GM23338 (cell line): Measurements from ENCODE around the gene CD47. TPM values are rescaled to one million over a fixed set of nuclear protein-coding genes. Genes with fewer than 3 reads are reported as not detected.

Experiments
- ATAC-seq: fragments of 200-7000 bp; cut with Tn5 transposase; 3 replicates; pipeline ENCODE4 v1.9.1; 2020
- DNase-seq: peaks from one replicate; pipeline ENCODE4 v3.0.0-alpha.2; 2015; ENCODE audit warnings: low spot score
- H2AFZ ChIP-seq: fragments of 200-600 bp; sonication (generic); 2 replicates; pipeline ENCODE4 v1.8.0; 2016; ENCODE audit warnings: antibody characterized with exemption, mild to moderate bottlenecking, moderate library complexity
- H3F3A ChIP-seq: fragments of 200-600 bp; sonication (generic); replicated peaks from 2 replicates; pipeline ENCODE4 v1.8.0; 2017; ENCODE audit warnings: antibody characterized with exemption, mixed run types, low read depth
- H3K27ac ChIP-seq: fragments of 200-600 bp; sonication (generic); 2 replicates; pipeline ENCODE4 v1.6.1; 2016; ENCODE audit warnings: low read depth
- H3K27me3 ChIP-seq: fragments of 200-600 bp; sonication (generic); 2 replicates; pipeline ENCODE4 v1.8.0; 2016; ENCODE audit warnings: mild to moderate bottlenecking, mixed run types, moderate library complexity; ENCODE audit not compliant: insufficient read depth
- H3K36me3 ChIP-seq: fragments of 200-600 bp; sonication (generic); 2 replicates; pipeline ENCODE4 v1.8.0; 2016; ENCODE audit warnings: mild to moderate bottlenecking; ENCODE audit not compliant: insufficient read depth
- H3K4me1 ChIP-seq: fragments of 200-600 bp; sonication (generic); 2 replicates; pipeline ENCODE4 v1.8.0; 2016; ENCODE audit warnings: mild to moderate bottlenecking, moderate library complexity; ENCODE audit not compliant: insufficient read depth
- H3K4me2 ChIP-seq: fragments of 200-600 bp; sonication (generic); 2 replicates; pipeline ENCODE4 v1.7.1; 2017; ENCODE audit warnings: mixed run types
- H3K4me3 ChIP-seq: fragments of 200-600 bp; sonication (generic); 2 replicates; pipeline ENCODE4 v1.6.1; 2016; ENCODE audit warnings: mixed run types
- H3K79me2 ChIP-seq: fragments of 200-600 bp; sonication (generic); replicated peaks from 2 replicates; pipeline ENCODE4 v1.8.0; 2017; ENCODE audit warnings: mild to moderate bottlenecking; ENCODE audit not compliant: insufficient read depth
- H3K9me2 ChIP-seq: fragments of 200-600 bp; sonication (generic); 2 replicates; pipeline ENCODE4 v1.8.0; 2017; ENCODE audit not compliant: insufficient read depth
- H4K20me1 ChIP-seq: fragments of 200-600 bp; sonication (generic); replicated peaks from 2 replicates; pipeline ENCODE4 v1.8.0; 2017; ENCODE audit warnings: mild to moderate bottlenecking; ENCODE audit not compliant: insufficient read depth
- H3K27ac Mint-ChIP-seq: 2 replicates; pipeline ENCODE4 v1.8.0; 2020; ENCODE audit warnings: inconsistent platforms, mild to moderate bottlenecking, moderate library complexity, mixed read lengths
- H3K27me3 Mint-ChIP-seq: 3 replicates; pipeline ENCODE4 v1.8.0; 2022; ENCODE audit warnings: low read depth, mild to moderate bottlenecking, moderate library complexity, mixed read lengths, inconsistent platforms; ENCODE audit not compliant: insufficient read depth, poor library complexity
- H3K36me3 Mint-ChIP-seq: 3 replicates; pipeline ENCODE4 v1.8.0; 2021; ENCODE audit warnings: low read depth, mild to moderate bottlenecking, inconsistent platforms, moderate library complexity, mixed read lengths
- H3K4me1 Mint-ChIP-seq: 3 replicates; pipeline ENCODE4 v1.8.0; 2020; ENCODE audit warnings: mild to moderate bottlenecking, inconsistent platforms, mixed read lengths
- H3K4me3 Mint-ChIP-seq: 3 replicates; pipeline ENCODE4 v1.8.0; 2021; ENCODE audit warnings: moderate library complexity, mild to moderate bottlenecking, inconsistent platforms, mixed read lengths
- H3K9me3 Mint-ChIP-seq: 3 replicates; pipeline ENCODE4 v1.8.0; 2020; ENCODE audit warnings: moderate library complexity, mild to moderate bottlenecking, inconsistent platforms, mixed read lengths
- CREB1 ChIP-seq: fragments of 250-450 bp; sonication (Bioruptor Pico); IDR thresholded peaks from 2 replicates; pipeline ENCODE4 v1.5.0; 2020; ENCODE audit warnings: low read depth, mild to moderate bottlenecking, moderate library complexity
- CTCF ChIP-seq, 2 experiments: fragments of 200-600 bp in 1 of 2; sonication (generic) in 1 of 2; conservative IDR thresholded peaks; 2 replicates each; pipeline versions ENCODE4 v1.5.1 to v1.6.1; 2016 to 2017; ENCODE audit warnings: antibody characterized with exemption in 2 of 2, low read depth in 2 of 2, mild to moderate bottlenecking in 2 of 2, moderate library complexity in 1 of 2
- EZH2 ChIP-seq: fragments of 200-600 bp; sonication (generic); IDR thresholded peaks from one replicate; pipeline ENCODE4 v1.8.0; 2017; ENCODE audit warnings: antibody characterized with exemption, mild to moderate bottlenecking, low read depth; ENCODE audit not compliant: unreplicated experiment
- EZH2phosphoT487 ChIP-seq: fragments of 200-600 bp; sonication (generic); IDR thresholded peaks from one replicate; pipeline ENCODE4 v1.8.1; 2018; ENCODE audit warnings: antibody characterized with exemption; ENCODE audit not compliant: unreplicated experiment
- NANOG ChIP-seq: IDR thresholded peaks from 2 replicates; pipeline ENCODE4 v1.6.1; 2016; ENCODE audit warnings: antibody characterized with exemption, borderline replicate concordance
- STAT1 ChIP-seq: IDR thresholded peaks from one replicate; pipeline ENCODE4 v1.6.1; 2016; ENCODE audit warnings: antibody characterized with exemption; ENCODE audit not compliant: unreplicated experiment
- ZNF114 ChIP-seq: fragments of 250-450 bp; sonication (Bioruptor Pico); IDR thresholded peaks from 2 replicates; pipeline ENCODE4 v1.5.0; 2020; ENCODE audit warnings: mild to moderate bottlenecking, moderate library complexity
- ZNF331 ChIP-seq: fragments of 250-450 bp; sonication (Bioruptor Pico); IDR thresholded peaks from 2 replicates; pipeline ENCODE4 v1.5.0; 2020; ENCODE audit warnings: low read depth, mild to moderate bottlenecking, moderate library complexity
- ZNF462 ChIP-seq: fragments of 250-450 bp; sonication (Bioruptor Pico); IDR thresholded peaks from 2 replicates; pipeline ENCODE4 v1.5.0; 2020; ENCODE audit warnings: mild to moderate bottlenecking, moderate library complexity
- polyA plus RNA-seq: library from polyadenylated mRNA; unstranded; fragments of >200 nt; fragmentation: Nextera tagmentation; extraction: Ambion mirVana; gene quantifications from 2 replicates; pipeline ENCODE4 v1.2.1, GENCODE V29; 2016
- total RNA-seq: library from RNA; depleted of rRNA; stranded (reverse); fragments of >200 nt; shearing (Covaris generic); gene quantifications from 2 replicates; pipeline ENCODE4 v1.2.3, GENCODE V29; 2014
- TF ChIP-seq, protein P1 (sequence below): IDR thresholded peaks from 2 replicates; pipeline ENCODE4 v1.6.1; 2016; ENCODE audit warnings: antibody characterized with exemption

CD47 gene
- total and polyA plus RNA-seq, 2 experiments from 2014 or later = 22.1 to 26.9 TPM

DNA sequence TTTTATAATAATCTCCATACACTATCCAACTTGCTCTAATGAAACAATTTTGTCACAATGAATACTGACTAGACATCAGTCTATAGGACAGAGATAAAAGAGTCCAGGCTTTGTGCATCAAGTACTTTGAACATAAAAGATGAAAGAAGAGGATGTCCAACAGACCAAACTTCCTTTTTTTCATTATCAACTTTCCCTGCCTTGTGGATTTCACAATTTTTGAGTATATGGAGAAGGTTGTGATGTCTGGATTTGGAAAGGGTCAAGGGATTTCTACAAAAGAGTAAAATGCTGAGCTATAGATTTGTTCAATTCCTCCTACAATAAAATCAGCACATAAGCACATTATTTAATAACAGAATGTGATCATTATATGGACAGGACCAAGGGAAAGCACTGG lies 25.7 kb downstream of the CD47 start:
- H3K27me3 Mint-ChIP-seq = no peaks in the 10 kb centered on the region
- H3K27ac Mint-ChIP-seq = no peak overlapping the region
- H3K4me1 Mint-ChIP-seq = peaks cover 5% of the 10 kb centered on the region; the same call in 2 of the 3 replicates
- no peak overlapping the region for H3K4me3 Mint-ChIP-seq
- Histone ChIP-seq H3K4me1 (no peaks in the 10 kb centered on the region), H3K79me2 (no peaks in the 10 kb centered on the region), H3K4me2 (no peak overlapping the region), H3K36me3 (no peaks in the 10 kb centered on the region), H2AFZ (no peak overlapping the region), H4K20me1 (no peaks in the 10 kb centered on the region), H3F3A (no peaks in the 10 kb centered on the region), H3K4me3 (no peak overlapping the region), H3K27ac (no peak overlapping the region), H3K27me3 (no peaks in the 10 kb centered on the region), H3K9me2 (no peaks in the 10 kb centered on the region)
- no peak for DNase-seq
- no peaks in the 10 kb centered on the region for H3K9me3 Mint-ChIP-seq
- no peaks in the 10 kb centered on the region for H3K36me3 Mint-ChIP-seq
- ATAC-seq = no peak
- TF ChIP-seq NANOG (no peak), EZH2 (no peak), EZH2phosphoT487 (no peak)

GRCh38 chr3:108064293-108064887 lies 26.4 kb downstream of the CD47 start:
- H3F3A ChIP-seq = no peaks in the 10 kb centered on the region
- ATAC-seq (no peak), DNase-seq (no peak)
- no peak for TF ChIP-seq EZH2
- no peak for TF ChIP-seq CREB1 (CRISPR knock-in tag)
- no peak for TF ChIP-seq CTCF (conservative IDR thresholded peaks at IDR 0.05; ENCODE audit: low read depth in 2 of 2)
- TF ChIP-seq ZNF331 (CRISPR knock-in tag) = no peak
- no peak for TF ChIP-seq STAT1
- TF ChIP-seq ZNF114 (CRISPR knock-in tag) = no peak
- TF ChIP-seq NANOG = no peak
- TF ChIP-seq ZNF462 (CRISPR knock-in tag) = no peak
- TF ChIP-seq, protein P1, sequence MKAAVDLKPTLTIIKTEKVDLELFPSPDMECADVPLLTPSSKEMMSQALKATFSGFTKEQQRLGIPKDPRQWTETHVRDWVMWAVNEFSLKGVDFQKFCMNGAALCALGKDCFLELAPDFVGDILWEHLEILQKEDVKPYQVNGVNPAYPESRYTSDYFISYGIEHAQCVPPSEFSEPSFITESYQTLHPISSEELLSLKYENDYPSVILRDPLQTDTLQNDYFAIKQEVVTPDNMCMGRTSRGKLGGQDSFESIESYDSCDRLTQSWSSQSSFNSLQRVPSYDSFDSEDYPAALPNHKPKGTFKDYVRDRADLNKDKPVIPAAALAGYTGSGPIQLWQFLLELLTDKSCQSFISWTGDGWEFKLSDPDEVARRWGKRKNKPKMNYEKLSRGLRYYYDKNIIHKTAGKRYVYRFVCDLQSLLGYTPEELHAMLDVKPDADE = no peak
- H3K4me2 ChIP-seq = no peak overlapping the region
- no peak overlapping the region for H3K27ac ChIP-seq
- no peaks in the 10 kb centered on the region for H3K9me2 ChIP-seq
- no peak overlapping the region for H3K27ac Mint-ChIP-seq
- no peaks in the 10 kb centered on the region for H3K36me3 Mint-ChIP-seq
- no peaks in the 10 kb centered on the region for H3K27me3 ChIP-seq
- H3K27me3 Mint-ChIP-seq = no peaks in the 10 kb centered on the region
- no peaks in the 10 kb centered on the region for H3K36me3 ChIP-seq
- H3K4me1 ChIP-seq = no peaks in the 10 kb centered on the region
- no peaks in the 10 kb centered on the region for H3K79me2 ChIP-seq
- no peak overlapping the region for H3K4me3 Mint-ChIP-seq
- H3K4me3 ChIP-seq = no peak overlapping the region
- no peaks in the 10 kb centered on the region for H4K20me1 ChIP-seq
- H3K4me1 Mint-ChIP-seq = peaks cover 11% of the 10 kb centered on the region; the same call in 2 of the 3 replicates
- H2AFZ ChIP-seq = no peak overlapping the region
- H3K9me3 Mint-ChIP-seq = no peaks in the 10 kb centered on the region
